ENCODE measurements around the gene SULT1A3.
"Not testable (repeated sequence)": the region's sequence is repeated elsewhere in the genome, so short reads cannot be mapped to it uniquely, and the experiment has no call there.

The SULT1A3 gene

GRCh38 chr16:30199049-30199448 lies at the start of gene SULT1A3:
SULT1A3 (plus strand) TSS chr16:30199255; CDS start chr16:30200729, 1,474 bp downstream.
- not testable (repeated sequence) for DNase-seq (ENCODE audit: low read depth, low spot score)

GRCh38 chr16:30151091-30151490 lies 48.0 kb upstream of the SULT1A3 start:
- no peak for DNase-seq (ENCODE audit: low read depth, low spot score)

- DNase-seq (ENCODE audit: low read depth, low spot score), result no peak
Observed at GRCh38 chr16:30152517-30152916, 46.5 kb upstream of the SULT1A3 start.

DNA sequence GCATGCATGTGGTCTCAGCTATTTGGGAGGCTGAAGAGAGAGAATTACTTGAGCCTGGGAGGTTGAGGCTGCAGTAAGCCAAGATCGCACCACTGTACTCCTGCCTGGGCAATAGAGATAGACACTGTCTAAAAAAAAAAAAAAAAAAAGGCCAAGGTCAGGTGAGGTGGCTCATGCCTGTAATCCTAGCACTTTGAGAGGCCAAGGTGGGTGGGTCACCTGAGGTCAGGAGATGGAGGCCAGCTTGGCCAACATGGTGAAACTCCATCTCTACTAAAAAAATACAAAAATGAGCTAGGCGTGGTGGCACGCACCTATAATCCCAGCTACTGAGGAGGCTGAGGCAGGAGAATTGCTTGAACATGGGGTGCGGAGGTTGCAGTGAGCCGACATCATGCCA lies 43.9 kb upstream of the SULT1A3 start:
- DNase-seq (ENCODE audit: low read depth, low spot score), result no peak

- DNase-seq (ENCODE audit: low read depth, low spot score), result no peak
Observed at GRCh38 chr16:30157214-30157613, 41.8 kb upstream of the SULT1A3 start.

DNA sequence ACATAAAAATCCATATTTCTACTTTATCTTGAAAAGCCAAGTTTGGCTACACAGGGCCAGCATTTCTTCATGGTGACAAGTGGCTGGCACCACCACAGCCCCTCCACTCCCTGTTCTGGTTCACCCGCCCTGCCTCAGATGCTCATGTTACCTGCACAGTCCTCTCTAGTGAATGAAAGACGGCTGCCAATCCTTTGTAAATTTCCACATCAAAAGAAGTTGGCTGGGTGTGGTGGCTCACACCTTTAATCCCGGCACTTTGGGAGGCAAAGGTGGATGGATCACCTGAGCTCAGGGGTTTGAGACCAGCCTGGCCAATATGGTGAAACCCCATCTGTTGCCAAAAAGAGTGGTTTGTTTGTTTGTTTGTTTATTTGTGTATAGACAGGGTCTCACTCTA lies 35.5 kb upstream of the SULT1A3 start:
- DNase-seq (ENCODE audit: low read depth, low spot score), result no peak

DNA sequence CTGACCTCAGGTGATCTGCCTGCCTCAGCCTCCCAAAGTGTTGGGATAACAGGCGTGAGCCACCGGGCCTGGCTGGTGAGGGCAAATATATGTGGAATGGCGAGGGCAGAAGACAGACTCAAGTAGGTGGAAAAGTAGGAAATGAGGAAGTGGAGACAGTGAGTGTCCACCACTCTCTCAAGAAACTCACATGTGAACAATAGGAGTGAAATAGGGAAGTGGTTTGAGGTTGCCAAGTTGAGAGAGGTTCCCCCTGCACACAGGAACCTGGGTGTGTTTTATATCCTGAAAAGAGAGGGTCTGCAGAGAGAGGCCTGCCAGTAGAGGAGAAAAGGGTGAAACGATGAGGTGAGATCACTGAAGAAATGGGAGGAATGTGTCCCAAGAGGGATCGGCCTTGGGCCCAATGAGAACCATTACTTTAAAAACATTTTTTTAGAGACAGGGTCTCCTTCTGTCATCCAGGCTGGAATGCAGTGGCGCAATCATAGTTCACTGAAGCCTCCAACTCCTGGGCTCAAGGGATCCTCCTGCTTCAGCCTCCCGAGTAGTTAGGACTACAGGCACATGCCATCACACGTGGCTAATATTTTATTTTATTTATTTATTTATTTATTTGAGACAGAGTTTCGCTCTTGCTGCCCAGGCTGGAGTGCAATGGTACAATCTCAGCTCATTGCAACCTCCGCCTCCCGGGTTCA lies 32.7 kb upstream of the SULT1A3 start:
- DNase-seq (ENCODE audit: low read depth, low spot score), result no peak

DNA sequence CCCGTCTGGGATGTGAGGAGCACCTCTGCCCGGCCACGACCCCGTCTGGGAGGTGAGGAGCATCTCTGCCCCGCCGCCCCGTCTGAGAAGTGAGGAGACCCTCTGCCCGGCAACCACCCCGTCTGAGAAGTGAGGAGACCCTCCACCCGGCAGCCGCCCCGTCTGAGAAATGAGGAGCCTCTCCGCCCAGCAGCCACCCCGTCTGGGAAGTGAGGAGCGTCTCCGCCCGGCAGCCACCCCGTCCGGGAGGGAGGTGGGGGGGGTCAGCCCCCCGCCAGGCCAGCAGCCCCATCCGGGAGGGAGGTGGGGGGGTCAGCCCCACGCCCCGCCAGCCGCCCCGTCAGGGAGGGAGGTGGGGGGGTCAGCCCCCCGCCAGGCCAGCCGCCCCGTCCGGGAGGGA lies 30.3 kb upstream of the SULT1A3 start:
- not testable (repeated sequence) for DNase-seq (ENCODE audit: low read depth, low spot score)

DNA sequence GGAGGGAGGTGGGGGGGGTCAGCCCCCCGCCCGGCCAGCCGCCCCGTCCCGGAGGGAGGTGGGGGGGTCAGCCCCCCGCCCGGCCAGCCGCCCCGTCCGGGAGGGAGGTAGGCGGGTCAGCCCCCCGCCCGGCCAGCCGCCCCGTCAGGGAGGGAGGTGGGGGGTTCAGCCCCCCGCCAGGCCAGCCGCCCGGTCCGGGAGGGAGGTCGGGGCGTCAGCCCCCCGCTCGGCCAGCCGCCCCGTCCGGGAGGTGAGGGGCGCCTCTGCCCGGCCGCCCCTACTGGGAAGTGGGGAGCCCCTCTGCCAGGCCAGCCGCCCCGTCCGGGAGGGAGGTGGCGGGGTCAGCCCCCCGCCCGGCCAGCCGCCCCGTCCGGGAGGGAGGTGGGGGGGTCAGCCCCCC lies 29.6 kb upstream of the SULT1A3 start:
- not testable (repeated sequence) for DNase-seq (ENCODE audit: low read depth, low spot score)

- not testable (repeated sequence) for DNase-seq (ENCODE audit: low read depth, low spot score)
Observed at GRCh38 chr16:30170145-30170544, 28.9 kb upstream of the SULT1A3 start.

DNA sequence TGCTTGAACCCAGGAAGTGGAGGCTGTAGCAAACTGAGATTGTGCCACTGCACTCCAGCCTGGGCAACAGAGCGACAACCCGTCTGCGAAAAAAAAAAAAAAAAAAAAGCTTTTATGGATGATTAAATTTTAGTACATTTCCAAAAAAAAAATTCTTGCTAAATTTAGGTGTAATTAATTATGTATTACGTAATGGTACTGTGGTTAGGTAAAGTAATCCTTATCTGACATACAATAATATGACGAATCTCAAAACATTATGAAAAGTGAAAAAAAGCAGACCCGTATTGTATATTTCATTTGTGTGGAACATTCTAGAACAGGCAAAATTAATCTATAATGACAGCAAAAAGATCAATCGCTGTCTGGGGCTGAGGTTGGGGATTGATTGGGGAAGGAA lies 26.0 kb upstream of the SULT1A3 start:
- DNase-seq (ENCODE audit: low read depth, low spot score), result no peak

DNA sequence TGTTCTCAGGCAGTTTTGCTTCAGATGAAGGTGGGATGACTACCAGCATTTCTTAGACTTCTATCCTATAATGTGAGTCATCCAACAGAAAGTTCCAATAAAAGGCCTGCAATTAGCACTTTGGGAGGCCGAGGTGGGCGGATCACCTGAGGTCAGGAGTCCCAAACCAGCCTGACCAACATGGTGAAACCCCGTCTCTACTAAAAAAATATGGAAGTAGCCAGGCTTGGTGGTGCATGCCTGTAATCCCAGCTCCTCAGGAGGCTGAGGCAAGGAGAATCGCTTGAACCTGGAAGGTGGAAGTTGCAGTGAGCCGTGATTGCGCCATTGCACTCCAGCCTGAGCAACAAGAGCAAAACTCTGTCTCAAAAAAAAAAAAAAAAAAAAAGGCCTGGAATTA lies 22.2 kb upstream of the SULT1A3 start:
- DNase-seq (ENCODE audit: low read depth, low spot score), result not testable (repeated sequence)

- no peak for DNase-seq (ENCODE audit: low read depth, low spot score)
Observed at GRCh38 chr16:30179195-30179594, 19.9 kb upstream of the SULT1A3 start.

- DNase-seq (ENCODE audit: low read depth, low spot score), result no peak
Observed at GRCh38 chr16:30179931-30180330, 19.1 kb upstream of the SULT1A3 start.

GRCh38 chr16:30180741-30181140 lies 18.3 kb upstream of the SULT1A3 start:
- DNase-seq (ENCODE audit: low read depth, low spot score), result no peak

GRCh38 chr16:30183233-30184095 lies 15.6 kb upstream of the SULT1A3 start, which contains the start of gene CORO1A:
CORO1A (plus strand) TSS chr16:30183602; CDS start chr16:30185210, 1,608 bp downstream.
- no peak for DNase-seq (ENCODE audit: low read depth, low spot score)

DNA sequence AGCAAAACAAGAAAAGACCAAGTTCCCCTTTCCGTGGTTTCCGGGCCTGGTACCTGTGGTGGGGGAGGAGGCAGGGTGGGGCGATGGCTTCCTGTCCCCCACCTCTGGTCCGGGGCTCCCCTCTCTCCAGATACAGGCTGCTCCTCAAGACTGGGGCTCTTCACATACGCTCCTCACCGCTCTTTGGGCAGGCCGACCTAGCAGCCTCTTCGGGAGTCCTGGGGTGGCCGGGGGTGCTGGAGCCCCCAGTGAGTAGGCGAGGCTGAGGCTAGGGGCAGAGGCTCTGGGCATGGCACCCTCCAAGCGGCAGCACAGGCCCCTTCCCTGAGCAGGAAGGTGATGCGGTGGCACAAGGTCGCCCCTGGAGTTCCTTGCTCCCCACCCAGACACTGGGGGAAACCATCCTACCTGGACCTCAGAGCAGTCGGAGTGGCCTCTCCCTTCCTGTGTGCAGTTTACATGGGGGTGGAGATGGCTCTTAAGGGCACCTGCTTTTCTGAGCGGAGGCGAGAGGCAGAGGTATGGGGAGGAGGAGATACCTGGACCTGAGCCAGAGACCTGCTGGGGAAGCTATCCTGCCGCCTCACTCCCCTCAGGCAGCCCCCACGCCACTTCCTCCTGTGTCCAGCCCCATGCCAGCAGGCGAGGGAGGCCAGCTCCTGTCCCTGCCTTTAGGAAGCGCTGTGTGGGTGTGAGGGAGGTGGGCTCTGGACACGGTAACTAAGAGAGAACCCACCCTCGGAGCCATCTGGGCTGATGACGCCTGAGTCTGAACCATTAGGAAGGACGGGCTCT lies 14.8 kb upstream of the SULT1A3 start:
- DNase-seq (ENCODE audit: low read depth, low spot score), result no peak

- no peak for DNase-seq (ENCODE audit: low read depth, low spot score)
Observed at GRCh38 chr16:30184891-30185682, 14.0 kb upstream of the SULT1A3 start.

DNA sequence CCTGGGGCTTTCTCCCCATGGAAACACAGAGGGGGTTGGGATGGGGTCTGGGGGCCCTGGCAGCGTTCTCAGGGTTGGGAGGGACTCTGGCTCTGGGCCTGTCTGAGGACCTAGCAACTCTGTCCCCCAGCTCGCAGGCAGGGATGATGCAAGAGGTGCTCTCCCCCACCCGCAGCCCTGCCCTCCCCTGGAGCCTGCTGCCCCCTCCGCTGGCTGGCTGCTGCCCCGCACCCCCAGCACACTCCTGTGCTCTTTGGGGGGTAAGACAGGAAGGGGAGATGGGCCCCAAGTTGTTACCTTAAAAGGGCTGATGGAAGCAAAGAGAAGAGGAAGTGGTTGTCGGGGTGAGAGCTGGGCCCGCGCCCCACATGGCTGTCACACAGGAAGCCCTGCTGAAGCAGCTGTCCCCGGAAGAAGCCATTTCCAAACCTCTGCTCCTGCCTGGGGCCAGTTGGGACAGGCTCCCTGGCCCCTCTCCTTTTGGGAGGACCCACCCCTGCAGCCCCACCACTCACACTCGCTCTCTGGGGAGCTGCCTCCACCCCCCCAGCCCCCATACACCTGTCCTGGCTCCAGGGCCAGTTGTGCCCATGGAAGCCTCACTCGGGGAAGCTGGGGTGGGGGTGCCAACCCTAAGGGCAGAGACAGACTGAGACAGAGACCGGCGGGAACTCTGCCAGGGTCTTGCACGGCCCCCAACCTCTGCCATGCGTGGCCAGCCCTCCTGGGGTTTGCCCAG lies 13.2 kb upstream of the SULT1A3 start:
- no peak for DNase-seq (ENCODE audit: low read depth, low spot score)

DNA sequence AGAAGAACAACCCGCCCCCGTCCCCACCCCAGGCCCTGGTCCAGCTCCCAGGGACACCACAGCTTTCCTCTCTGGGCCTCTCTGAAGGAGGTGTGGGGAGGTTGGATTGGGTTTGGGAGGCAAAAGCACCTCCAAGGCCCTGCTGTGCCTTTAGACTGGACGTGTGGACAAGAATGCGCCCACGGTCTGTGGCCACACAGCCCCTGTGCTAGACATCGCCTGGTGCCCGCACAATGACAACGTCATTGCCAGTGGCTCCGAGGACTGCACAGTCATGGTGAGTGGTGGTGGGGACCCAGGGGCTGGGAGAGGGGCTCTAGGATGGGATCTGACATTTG lies 12.6 kb upstream of the SULT1A3 start:
- no peak for DNase-seq (ENCODE audit: low read depth, low spot score)
